PC-3 (cell line): Measurements from ENCODE around the gene TXNRD1. TPM values are rescaled to one million over a fixed set of nuclear protein-coding genes. Genes with fewer than 3 reads are reported as not detected.

Experiments
- ATAC-seq: fragments of 200-7000 bp; cut with Tn5 transposase; 2 replicates; pipeline ENCODE4 v1.9.1; 2020; ENCODE audit warnings: mild to moderate bottlenecking, moderate library complexity
- BruUV-seq: library from RNA; stranded (reverse); fragments of 400-500 nt; replicated peaks from 2 replicates; lab custom pipeline; 2021; lab: Mats Ljungman, UMichigan
- CTCF ChIA-PET: fragments of 300-600 bp; sonication (Branson Sonifier 250); formaldehyde crosslinking; loops from one replicate; lab custom pipeline; 2022; ENCODE audit warnings: antibody characterized with exemption; lab: Charles Lee
- POLR2A ChIA-PET: fragments of 300-600 bp; sonication (Branson Sonifier 250); formaldehyde crosslinking; loops from one replicate; lab custom pipeline; 2022; ENCODE audit warnings: antibody characterized with exemption; ENCODE audit not compliant: unreplicated experiment; lab: Charles Lee
- DNase-seq: peaks from one replicate; pipeline ENCODE4 v3.0.0-alpha.2; 2015
- H2AFZ ChIP-seq: fragments of 300-600 bp; sonication (generic); 2 replicates; pipeline ENCODE4 v1.6.0; 2016; ENCODE audit warnings: antibody characterized with exemption, low read length
- H3F3A ChIP-seq: fragments of 300-600 bp; sonication (generic); one replicate; pipeline ENCODE4 v1.6.0; 2017; ENCODE audit warnings: antibody characterized with exemption, low read length, control low read depth, mild to moderate bottlenecking; ENCODE audit not compliant: unreplicated experiment
- H3K27ac ChIP-seq: fragments of 300-600 bp; sonication (generic); 2 replicates; pipeline ENCODE4 v1.5.1; 2016; ENCODE audit warnings: mild to moderate bottlenecking, low read length
- H3K27me3 ChIP-seq: fragments of 300-600 bp; sonication (generic); 2 replicates; pipeline ENCODE4 v1.6.1; 2016; ENCODE audit warnings: low read length, mixed read lengths
- H3K36me3 ChIP-seq: fragments of 300-600 bp; sonication (generic); 2 replicates; pipeline ENCODE4 v1.6.1; 2016; ENCODE audit warnings: low read depth, mixed run types, low read length, mixed read lengths
- H3K4me1 ChIP-seq: fragments of 300-600 bp; sonication (generic); 2 replicates; pipeline ENCODE4 v1.5.1; 2016; ENCODE audit warnings: low read length; ENCODE audit not compliant: insufficient read depth
- H3K4me2 ChIP-seq: fragments of 300-600 bp; sonication (generic); 2 replicates; pipeline ENCODE4 v1.6.0; 2016; ENCODE audit warnings: low read length
- H3K4me3 ChIP-seq: fragments of 300-600 bp; sonication (generic); 2 replicates; pipeline ENCODE4 v1.5.1; 2016; ENCODE audit warnings: mild to moderate bottlenecking, low read length, mixed read lengths
- H3K79me2 ChIP-seq: fragments of 300-600 bp; sonication (generic); 2 replicates; pipeline ENCODE4 v1.6.1; 2017; ENCODE audit warnings: low read length, mixed read lengths
- H3K9ac ChIP-seq: fragments of 300-600 bp; sonication (generic); 2 replicates; pipeline ENCODE4 v1.6.0; 2016; ENCODE audit warnings: mild to moderate bottlenecking, low read length
- H3K9me2 ChIP-seq: fragments of 300-600 bp; sonication (generic); replicated peaks from 2 replicates; pipeline ENCODE4 v1.6.1; 2016; ENCODE audit warnings: mixed run types, low read length, mixed read lengths
- H3K9me3 ChIP-seq: fragments of 300-600 bp; sonication (generic); 2 replicates; pipeline ENCODE4 v1.6.1; 2016; ENCODE audit warnings: low read length, mixed read lengths
- H4K20me1 ChIP-seq: fragments of 300-600 bp; sonication (generic); 2 replicates; pipeline ENCODE4 v1.6.1; 2016; ENCODE audit warnings: low read length, mixed read lengths
- EZH2 ChIP-seq: fragments of 300-600 bp; sonication (generic); IDR thresholded peaks from one replicate; pipeline ENCODE4 v1.6.1; 2017; ENCODE audit warnings: antibody characterized with exemption, mild to moderate bottlenecking, low read length; ENCODE audit not compliant: unreplicated experiment
- EZH2phosphoT487 ChIP-seq: fragments of 300-600 bp; sonication (generic); IDR thresholded peaks from 2 replicates; pipeline ENCODE4 v1.6.1; 2018; ENCODE audit warnings: mild to moderate bottlenecking, antibody characterized with exemption, low read length, borderline replicate concordance
- intact Hi-C: fragments of 100-400 bp; cut with micrococcal nuclease; formaldehyde crosslinking; loops from 2 replicates; pipeline ENCODE4 v1.9.0; 2023
- total RNA-seq: library from RNA; depleted of rRNA; stranded (reverse); fragments of >200 nt; gene quantifications from 2 replicates; pipeline ENCODE4 v1.2.3, GENCODE V29; 2014
- TF ChIP-seq, protein P1 (sequence below): fragments of 300-600 bp; sonication (generic); conservative IDR thresholded peaks from 2 replicates; pipeline ENCODE4 v1.5.1; 2017; ENCODE audit warnings: antibody characterized with exemption, low read depth, mild to moderate bottlenecking, low read length

TXNRD1 gene
- total RNA-seq, 1 experiment from 2014 or later: 419 TPM

GRCh38 chr12:104182144-104182543, 33.4 kb upstream of the TXNRD1 start:
- no peaks in the 10 kb centered on the region for H4K20me1 ChIP-seq
- TF ChIP-seq, protein P1, sequence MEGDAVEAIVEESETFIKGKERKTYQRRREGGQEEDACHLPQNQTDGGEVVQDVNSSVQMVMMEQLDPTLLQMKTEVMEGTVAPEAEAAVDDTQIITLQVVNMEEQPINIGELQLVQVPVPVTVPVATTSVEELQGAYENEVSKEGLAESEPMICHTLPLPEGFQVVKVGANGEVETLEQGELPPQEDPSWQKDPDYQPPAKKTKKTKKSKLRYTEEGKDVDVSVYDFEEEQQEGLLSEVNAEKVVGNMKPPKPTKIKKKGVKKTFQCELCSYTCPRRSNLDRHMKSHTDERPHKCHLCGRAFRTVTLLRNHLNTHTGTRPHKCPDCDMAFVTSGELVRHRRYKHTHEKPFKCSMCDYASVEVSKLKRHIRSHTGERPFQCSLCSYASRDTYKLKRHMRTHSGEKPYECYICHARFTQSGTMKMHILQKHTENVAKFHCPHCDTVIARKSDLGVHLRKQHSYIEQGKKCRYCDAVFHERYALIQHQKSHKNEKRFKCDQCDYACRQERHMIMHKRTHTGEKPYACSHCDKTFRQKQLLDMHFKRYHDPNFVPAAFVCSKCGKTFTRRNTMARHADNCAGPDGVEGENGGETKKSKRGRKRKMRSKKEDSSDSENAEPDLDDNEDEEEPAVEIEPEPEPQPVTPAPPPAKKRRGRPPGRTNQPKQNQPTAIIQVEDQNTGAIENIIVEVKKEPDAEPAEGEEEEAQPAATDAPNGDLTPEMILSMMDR: no peak
- no peak for TF ChIP-seq EZH2phosphoT487
- TF ChIP-seq EZH2: no peak
- H2AFZ ChIP-seq: no peak overlapping the region
- POLR2A ChIA-PET: no interaction called here
- no peaks in the 10 kb centered on the region for H3K79me2 ChIP-seq
- peaks cover 3% of the 10 kb centered on the region for H3F3A ChIP-seq
- no peak overlapping the region for H3K27ac ChIP-seq
- CTCF ChIA-PET: no interaction called here
- no peak overlapping the region for H3K4me3 ChIP-seq
- H3K27me3 ChIP-seq: no peaks in the 10 kb centered on the region
- H3K9me2 ChIP-seq: no peaks in the 10 kb centered on the region
- no TSS peak for BruUV-seq
- H3K9me3 ChIP-seq: peaks cover 8% of the 10 kb centered on the region; the same call in 1 of the 2 replicates
- no peaks in the 10 kb centered on the region for H3K36me3 ChIP-seq
- H3K9ac ChIP-seq: no peak overlapping the region
- peaks cover 10% of the 10 kb centered on the region for H3K4me1 ChIP-seq
- DNase-seq (peak; percentile 39), ATAC-seq (no peak)
- H3K4me2 ChIP-seq: no peak overlapping the region
- intact Hi-C loops: no loop called here

DNA sequence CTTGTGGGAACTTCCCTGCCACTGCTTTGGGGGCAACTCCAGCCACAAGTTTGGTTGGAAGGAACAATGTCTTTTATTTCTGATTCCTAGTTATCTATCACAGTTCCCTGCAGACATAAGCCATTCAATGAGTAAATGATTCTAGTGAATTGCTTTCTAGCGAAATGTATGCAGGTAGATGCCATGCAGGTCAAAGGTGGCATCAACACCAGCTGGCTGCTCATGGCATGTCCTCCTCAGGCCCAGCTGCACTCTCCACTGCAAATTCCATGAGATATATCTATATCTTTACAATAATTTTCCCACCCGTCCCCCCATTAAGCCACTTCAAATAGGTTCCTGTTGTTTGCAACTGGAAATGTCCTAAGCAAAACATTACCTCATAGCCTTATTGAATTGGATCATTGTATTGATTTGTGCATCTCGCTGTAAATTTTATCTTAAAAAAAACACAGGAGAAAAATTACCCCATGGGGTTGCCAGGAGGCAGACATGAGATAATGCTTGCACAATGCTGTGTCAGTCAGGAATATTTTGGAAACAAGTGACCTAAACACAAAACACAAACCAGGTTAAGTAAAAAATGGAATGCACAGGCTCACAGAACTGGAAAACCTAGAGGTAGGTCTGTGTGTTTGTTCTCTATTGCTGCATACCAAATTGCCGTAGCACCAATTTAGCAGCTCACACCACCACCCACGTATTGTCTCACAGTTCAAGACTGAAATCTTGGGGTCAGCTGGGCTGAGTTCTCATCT, 32.8 kb upstream of the TXNRD1 start:
- Histone ChIP-seq H3K4me2 (no peak overlapping the region), H3K27ac (no peak overlapping the region), H3K4me1 (peaks cover 4% of the 10 kb centered on the region), H3K9ac (no peak overlapping the region), H3K79me2 (no peaks in the 10 kb centered on the region), H3K27me3 (no peaks in the 10 kb centered on the region), H2AFZ (no peak overlapping the region), H4K20me1 (no peaks in the 10 kb centered on the region), H3K4me3 (no peak overlapping the region), H3K9me2 (no peaks in the 10 kb centered on the region), H3F3A (no peaks in the 10 kb centered on the region), H3K36me3 (no peaks in the 10 kb centered on the region), H3K9me3 (peaks cover 8% of the 10 kb centered on the region; the same call in 1 of the 2 replicates)
- TF ChIP-seq, protein P1: no peak
- TF ChIP-seq EZH2: no peak
- no peak for TF ChIP-seq EZH2phosphoT487
- no peak for DNase-seq
- ChIA-PET POLR2A (no interaction called here), CTCF (no interaction called here)
- intact Hi-C loops: no loop called here
- no peak for ATAC-seq
- BruUV-seq: no TSS peak

DNA sequence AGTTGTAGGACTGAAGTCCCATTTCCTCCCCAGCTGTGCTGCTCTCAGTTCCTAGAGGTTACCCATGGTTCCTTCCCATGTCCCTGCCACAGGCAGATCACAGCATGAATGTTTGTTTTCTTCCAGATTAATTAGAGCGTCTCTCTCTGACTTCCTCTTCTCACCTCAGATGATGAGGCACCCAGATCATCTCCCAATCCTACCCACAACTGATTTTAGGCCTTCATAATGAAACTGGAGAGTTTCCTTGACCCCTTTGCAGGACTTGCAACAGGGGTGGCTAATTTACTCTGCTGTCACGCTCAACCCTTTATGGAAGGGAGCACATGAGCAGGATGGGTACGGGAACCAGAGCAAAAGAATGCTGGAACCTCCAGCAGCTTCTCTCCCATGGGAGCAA, 32.1 kb upstream of the TXNRD1 start:
- no peaks in the 10 kb centered on the region for H4K20me1 ChIP-seq
- no peaks in the 10 kb centered on the region for H3K9me2 ChIP-seq
- no peaks in the 10 kb centered on the region for H3K36me3 ChIP-seq
- H3K79me2 ChIP-seq: no peaks in the 10 kb centered on the region
- no peaks in the 10 kb centered on the region for H3F3A ChIP-seq
- peaks cover 8% of the 10 kb centered on the region; the same call in 1 of the 2 replicates for H3K9me3 ChIP-seq
- no peak for ATAC-seq
- H3K4me2 ChIP-seq: no peak overlapping the region
- CTCF ChIA-PET: no interaction called here
- POLR2A ChIA-PET: no interaction called here
- no peak overlapping the region for H3K4me3 ChIP-seq
- H3K9ac ChIP-seq: no peak overlapping the region
- TF ChIP-seq EZH2phosphoT487 (no peak), EZH2 (no peak)
- TF ChIP-seq, protein P1: no peak
- no peak overlapping the region for H2AFZ ChIP-seq
- intact Hi-C loops: no loop called here
- H3K27me3 ChIP-seq: no peaks in the 10 kb centered on the region
- no TSS peak for BruUV-seq
- H3K4me1 ChIP-seq: no peaks in the 10 kb centered on the region
- no peak overlapping the region for H3K27ac ChIP-seq
- no peak for DNase-seq
